GM06990 (cell line): ENCODE measurements around the gene KLHL42.

Source experiments
- DNase-seq: peaks from one replicate; pipeline ENCODE4 v3.0.0-alpha.2; 2011; ENCODE audit not compliant: insufficient read length; ENCODE audit errors: extremely low read depth
- H3K27me3 ChIP-seq: replicated peaks from 2 replicates; pipeline ENCODE4 v1.6.0; 2011; ENCODE audit warnings: low read length; ENCODE audit not compliant: control insufficient read depth, insufficient read depth
- H3K36me3 ChIP-seq: 2 replicates; pipeline ENCODE4 v1.5.1; 2011; ENCODE audit warnings: low read length; ENCODE audit not compliant: control insufficient read depth, insufficient read depth
- H3K4me3 ChIP-seq: replicated peaks from 2 replicates; pipeline ENCODE4 v1.5.1; 2011; ENCODE audit warnings: low read depth, mild to moderate bottlenecking, control low read depth, low read length
- TF ChIP-seq, protein P1 (sequence below): IDR thresholded peaks from 2 replicates; pipeline ENCODE4 v1.5.1; 2011; ENCODE audit warnings: low read length, control low read depth, mild to moderate bottlenecking, inconsistent platforms; ENCODE audit not compliant: insufficient read depth, poor library complexity, severe bottlenecking

Gene KLHL42

GRCh38 chr12:27762757-27763156 is 17.3 kb upstream of the KLHL42 start:
- H3K27me3 ChIP-seq, result no peaks in the 10 kb centered on the region
- TF ChIP-seq, protein P1, sequence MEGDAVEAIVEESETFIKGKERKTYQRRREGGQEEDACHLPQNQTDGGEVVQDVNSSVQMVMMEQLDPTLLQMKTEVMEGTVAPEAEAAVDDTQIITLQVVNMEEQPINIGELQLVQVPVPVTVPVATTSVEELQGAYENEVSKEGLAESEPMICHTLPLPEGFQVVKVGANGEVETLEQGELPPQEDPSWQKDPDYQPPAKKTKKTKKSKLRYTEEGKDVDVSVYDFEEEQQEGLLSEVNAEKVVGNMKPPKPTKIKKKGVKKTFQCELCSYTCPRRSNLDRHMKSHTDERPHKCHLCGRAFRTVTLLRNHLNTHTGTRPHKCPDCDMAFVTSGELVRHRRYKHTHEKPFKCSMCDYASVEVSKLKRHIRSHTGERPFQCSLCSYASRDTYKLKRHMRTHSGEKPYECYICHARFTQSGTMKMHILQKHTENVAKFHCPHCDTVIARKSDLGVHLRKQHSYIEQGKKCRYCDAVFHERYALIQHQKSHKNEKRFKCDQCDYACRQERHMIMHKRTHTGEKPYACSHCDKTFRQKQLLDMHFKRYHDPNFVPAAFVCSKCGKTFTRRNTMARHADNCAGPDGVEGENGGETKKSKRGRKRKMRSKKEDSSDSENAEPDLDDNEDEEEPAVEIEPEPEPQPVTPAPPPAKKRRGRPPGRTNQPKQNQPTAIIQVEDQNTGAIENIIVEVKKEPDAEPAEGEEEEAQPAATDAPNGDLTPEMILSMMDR, result no peak
- DNase-seq, result no peak
- H3K36me3 ChIP-seq, result no peaks in the 10 kb centered on the region
- no peak overlapping the region for H3K4me3 ChIP-seq

GRCh38 chr12:27766587-27766986 is 13.4 kb upstream of the KLHL42 start:
- Histone ChIP-seq H3K36me3 (no peaks in the 10 kb centered on the region), H3K4me3 (no peak overlapping the region), H3K27me3 (no peaks in the 10 kb centered on the region)
- TF ChIP-seq, protein P1, result no peak
- no peak for DNase-seq

DNA sequence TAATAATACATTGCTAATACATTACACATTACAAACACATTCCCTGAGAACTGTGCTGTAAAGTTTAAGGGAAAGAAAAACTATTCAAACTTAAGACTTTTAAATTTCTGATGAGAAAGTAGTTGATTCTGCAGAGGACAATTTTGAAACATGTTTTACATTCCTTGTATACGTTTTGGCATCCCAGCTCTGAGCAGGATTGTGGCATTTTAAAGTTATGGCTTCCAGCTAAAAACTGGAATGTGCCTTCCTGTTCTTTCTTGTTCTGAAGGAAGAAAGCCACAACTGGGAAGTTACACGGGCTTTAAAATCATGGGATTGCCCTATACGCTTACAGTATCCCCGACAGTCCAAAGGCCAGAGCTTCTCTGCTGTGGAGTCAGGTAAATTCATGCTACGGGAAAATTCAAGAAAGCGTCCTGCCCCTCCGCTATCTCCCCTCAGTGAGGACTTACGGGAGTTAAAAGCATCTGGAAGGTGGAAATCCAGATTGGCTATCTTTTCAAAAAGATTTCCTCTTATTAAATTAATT is 10.8 kb upstream of the KLHL42 start:
- no peak for DNase-seq
- Histone ChIP-seq H3K27me3 (no peaks in the 10 kb centered on the region), H3K4me3 (no peak overlapping the region), H3K36me3 (no peaks in the 10 kb centered on the region)
- TF ChIP-seq, protein P1, result no peak

GRCh38 chr12:27771481-27772327 is 8.3 kb upstream of the KLHL42 start:
- no peak for DNase-seq
- Histone ChIP-seq H3K36me3 (no peaks in the 10 kb centered on the region), H3K27me3 (no peaks in the 10 kb centered on the region), H3K4me3 (no peak overlapping the region)
- TF ChIP-seq, protein P1, result no peak

GRCh38 chr12:27772328-27773049 is 7.5 kb upstream of the KLHL42 start:
- TF ChIP-seq, protein P1, result no peak
- Histone ChIP-seq H3K4me3 (no peak overlapping the region), H3K36me3 (no peaks in the 10 kb centered on the region), H3K27me3 (no peaks in the 10 kb centered on the region)
- no peak for DNase-seq
